Activated CD4-positive, CD25-positive, alpha-beta regulatory T cell treated with anti-CD3 and anti-CD28 coated beads, Interleukin-2, amount 50 U/mL, for 72 hours (primary cell): ENCODE results near the gene C1QL4.
"Not testable (repeated sequence)": the region's sequence is repeated elsewhere in the genome, so short reads cannot be mapped to it uniquely, and the experiment has no call there.

ENCODE experiments used
- DNase-seq: peaks from one replicate; pipeline ENCODE4 v3.0.0; 2021

The C1QL4 gene

GRCh38 chr12:49347311-49348193 is 10.6 kb upstream of the C1QL4 start:
- peak; percentile 80 for DNase-seq

DNA sequence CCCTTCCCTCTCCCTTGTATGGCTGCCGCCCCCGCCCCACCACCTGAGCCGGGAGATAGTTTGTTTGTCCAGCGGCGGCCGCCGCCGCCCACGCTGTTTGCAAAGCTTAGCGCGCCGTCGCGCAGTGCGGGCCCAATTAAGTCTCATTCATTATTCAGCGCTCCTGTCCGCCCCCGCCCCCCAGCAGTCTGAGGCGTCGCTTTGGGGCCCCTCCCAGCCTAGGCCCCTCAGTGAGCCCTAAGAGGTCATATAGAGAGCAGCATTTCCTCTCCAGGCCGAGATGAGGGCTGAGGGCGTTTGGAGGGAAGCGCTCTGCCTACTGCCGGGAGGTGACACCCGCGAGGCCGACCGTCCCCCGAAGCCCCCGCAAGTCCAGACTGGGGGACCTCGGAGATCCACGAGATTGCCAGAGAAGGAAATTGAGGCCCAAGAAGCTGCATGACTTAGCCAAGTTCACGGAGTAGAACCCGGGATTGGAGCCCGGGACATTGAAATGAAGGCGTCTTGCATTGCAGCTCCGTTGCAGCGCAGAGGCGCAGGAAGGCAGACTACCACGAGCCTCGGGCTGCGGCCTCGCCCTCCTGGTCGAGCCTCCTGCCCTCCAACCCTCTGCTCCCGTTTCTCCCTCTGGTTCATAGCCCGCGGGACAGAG is 9.8 kb upstream of the C1QL4 start, which contains the start of gene DNAJC22:
DNAJC22 (plus strand) TSS at position 230 of the 652 bp plus-strand sequence. CDS start 1,985 bp downstream, outside the sequence.
- DNase-seq, result no peak

- DNase-seq, result no peak
Observed at GRCh38 chr12:49345825-49346658, 9.1 kb upstream of the C1QL4 start.

DNA sequence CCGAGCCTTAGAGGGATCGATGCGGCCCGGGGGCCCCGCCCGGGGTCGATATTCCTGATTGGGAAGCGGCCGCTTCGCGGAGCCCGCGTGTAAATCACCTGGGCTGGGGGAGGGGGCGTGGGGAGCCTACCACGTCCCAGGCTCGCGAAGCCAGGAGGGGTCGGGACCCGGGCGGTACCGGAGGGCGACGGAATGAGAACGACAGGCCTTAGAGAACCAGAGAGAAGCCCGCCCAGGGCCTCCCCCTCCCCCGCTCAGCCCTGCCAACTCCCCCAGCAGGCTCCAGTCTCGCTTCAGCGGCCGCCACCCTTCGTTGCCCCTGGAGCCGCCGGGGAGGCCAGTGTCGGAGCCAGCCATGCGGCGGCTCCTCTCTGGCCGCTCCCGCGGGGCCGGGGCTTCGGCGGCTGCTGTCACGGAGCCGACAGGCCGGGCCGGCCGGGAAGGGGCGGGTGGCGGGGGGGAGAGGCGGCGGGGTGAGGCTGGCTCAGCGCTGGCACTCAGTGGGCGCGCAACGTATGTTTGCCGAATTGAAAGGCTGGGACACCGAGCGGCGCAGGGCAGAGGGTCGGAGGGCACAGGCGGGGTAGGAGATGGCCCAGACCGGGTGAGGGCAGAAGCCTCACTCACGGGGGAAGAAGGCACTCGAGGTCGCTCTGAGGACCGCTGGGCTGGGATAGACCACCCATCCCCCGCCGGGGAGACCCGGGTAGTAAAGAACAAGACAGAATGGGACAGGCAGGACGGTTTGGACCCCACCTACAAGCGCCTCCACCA is 8.2 kb upstream of the C1QL4 start:
- DNase-seq, result no peak

GRCh38 chr12:49344486-49345050 is 7.6 kb upstream of the C1QL4 start:
- no peak for DNase-seq

- DNase-seq, result no peak
Observed at GRCh38 chr12:49342914-49343731, 6.1 kb upstream of the C1QL4 start.

DNA sequence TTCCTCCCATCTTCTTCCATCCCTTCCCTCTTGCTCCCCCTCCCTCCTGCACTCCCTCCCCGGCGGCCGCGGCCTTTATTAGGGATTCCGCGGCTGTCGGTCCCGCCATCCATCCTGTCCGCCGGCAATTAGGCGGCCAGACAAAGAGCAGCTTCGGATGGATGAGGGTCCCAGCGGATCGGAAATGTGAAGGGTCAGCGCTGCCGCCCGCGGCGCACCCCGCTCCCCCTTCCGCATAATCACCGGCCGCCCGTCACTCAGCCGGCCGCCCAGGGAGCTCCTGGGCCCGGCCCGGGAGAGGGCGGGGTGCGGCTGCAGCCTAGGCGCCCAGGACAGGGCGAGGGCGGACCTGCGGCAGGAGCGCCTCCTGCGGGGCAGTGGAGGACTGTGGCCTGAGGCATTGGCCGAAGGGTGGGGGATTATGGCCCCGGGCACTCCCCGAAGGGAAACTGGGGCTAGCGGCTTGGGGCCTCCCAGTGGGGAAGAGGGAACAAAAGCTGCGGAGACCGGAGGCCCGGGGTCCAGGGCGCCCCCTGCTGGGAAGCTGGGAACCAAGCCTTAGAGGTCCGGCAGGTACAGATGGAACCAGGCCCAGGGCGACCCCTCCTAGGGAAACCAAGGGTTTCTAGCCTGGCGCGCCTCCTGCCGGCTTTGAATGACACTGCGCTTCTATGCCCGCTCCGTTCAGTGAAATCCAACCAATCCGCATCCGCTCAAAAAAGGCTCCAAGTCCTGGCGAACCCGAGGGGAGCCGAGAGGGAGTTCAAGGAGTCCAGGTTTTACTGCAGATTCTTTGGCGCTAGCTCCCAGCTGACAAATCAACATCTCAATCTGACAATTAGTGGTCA is 5.3 kb upstream of the C1QL4 start:
- peak; percentile 80 for DNase-seq

DNA sequence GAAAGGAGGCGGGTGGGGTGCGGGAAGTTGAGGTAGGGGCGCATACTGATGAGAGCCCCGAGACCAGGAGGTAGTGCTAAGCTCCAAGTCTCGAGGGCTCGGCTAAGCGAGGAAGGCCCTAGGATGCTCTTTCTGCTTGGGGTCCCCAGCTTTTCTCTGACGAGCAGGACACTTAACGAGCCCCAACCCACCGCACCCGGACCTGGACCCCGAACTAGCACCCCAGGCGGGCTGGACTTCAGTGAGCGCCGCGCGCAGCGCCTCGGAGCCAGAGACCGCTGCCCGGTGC is 4.7 kb upstream of the C1QL4 start:
- DNase-seq, result no peak

DNA sequence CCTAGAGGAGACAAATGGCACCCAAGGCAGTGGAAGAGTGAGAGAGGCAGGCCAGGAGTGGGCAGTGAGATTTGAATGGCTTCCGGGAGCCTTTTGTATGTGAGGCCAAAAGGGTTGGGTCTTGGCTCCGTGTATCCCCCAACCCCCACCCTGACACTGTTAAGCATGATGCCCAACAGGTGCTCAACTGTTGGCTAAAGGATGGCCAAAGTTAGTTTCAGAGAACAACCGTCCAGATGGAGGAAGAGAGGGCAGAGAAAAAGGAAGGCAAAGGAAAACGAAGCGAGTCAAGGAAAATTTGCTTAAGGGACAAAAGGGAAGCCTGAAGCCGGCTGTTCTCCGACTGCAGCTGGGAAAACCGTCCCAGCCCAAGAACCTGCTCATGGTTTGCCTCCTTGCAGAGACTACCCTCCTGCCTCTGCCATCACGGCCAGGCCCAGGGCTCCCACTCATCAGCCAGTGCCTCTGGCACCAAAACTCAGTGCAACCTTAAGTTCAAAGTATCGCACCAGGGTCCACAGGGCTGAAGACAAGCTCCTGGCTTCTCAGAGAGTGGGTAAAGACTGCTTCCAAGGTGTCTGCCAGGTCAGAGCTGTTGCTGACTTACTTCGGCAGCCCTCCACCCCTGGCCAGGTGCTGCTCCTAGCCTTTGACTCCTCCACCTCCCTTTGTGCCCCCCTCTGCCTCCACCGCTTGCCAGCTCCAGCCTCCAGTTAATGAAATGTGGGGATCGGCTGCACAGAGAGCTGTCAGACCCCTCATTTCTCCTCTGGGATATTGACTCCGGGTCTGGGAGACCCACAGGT is 4.2 kb upstream of the C1QL4 start:
- DNase-seq, result no peak

GRCh38 chr12:49340095-49340870 is 3.3 kb upstream of the C1QL4 start:
- no peak for DNase-seq

GRCh38 chr12:49339464-49339861 is 2.5 kb upstream of the C1QL4 start:
- DNase-seq, result no peak

DNA sequence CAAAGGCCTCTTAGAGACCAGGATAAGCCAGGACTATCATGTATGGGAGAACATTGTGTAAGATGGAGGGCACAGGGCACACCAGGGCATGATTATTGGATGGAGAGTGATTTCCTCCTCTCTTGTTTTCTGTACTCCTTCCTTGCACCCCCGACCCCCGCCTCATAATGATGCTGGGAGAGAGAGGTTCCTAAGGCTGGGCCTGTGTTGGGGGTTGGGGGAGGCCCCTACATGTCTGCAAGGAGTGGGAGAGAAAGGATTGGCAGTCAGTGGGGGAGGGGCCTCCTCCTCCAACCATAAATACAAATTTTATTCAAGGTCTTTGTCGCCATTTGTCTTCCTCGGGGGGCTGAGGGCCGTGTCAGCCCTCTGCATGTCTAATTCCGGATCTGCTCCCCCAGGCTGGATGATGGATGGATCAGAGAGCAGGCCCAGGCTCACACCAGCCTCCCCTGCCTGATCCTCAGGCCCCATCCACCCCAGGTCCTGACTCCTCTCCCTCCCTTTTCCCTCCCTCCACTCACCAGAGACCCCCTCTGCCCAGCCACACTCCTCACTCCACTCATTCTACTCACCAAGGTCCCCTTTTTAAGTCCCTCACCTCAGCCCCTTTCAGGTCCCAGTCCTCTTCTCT is 2.0 kb upstream of the C1QL4 start:
- no peak for DNase-seq

DNA sequence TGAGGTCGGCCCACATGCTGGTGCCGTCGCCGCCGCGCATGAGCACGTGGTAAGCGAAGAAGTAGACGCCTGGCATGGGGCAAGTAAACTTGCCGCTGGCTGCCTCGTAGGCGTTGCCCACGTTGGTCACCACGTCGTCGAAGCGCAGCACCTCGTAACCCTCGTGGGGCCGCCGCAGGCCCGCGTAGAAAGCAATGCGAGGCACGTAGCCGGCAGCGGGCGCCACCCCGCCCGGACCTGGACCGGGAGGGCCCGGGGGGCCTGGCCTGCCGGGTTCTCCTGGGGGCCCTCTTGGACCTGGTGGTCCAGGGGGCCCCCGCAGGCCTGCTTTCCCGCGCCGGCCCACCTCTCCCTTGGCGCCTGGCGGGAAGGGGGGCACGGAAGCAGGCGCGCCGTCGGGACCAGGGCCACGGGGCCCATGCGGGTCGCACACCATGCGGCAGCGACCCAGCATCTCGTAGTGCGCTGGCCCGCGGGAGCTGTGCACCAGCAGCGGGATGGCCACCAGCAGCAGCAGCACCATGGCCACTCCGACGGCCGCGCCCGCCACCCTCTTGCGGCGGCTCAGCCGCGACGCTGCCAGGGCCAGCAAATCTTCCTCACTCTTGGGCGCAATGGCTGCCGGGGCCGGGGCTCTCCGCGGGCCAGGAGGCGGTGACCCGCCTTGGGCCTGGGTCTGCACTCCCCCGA is 888 bp downstream of the C1QL4 start:
- no peak for DNase-seq

DNA sequence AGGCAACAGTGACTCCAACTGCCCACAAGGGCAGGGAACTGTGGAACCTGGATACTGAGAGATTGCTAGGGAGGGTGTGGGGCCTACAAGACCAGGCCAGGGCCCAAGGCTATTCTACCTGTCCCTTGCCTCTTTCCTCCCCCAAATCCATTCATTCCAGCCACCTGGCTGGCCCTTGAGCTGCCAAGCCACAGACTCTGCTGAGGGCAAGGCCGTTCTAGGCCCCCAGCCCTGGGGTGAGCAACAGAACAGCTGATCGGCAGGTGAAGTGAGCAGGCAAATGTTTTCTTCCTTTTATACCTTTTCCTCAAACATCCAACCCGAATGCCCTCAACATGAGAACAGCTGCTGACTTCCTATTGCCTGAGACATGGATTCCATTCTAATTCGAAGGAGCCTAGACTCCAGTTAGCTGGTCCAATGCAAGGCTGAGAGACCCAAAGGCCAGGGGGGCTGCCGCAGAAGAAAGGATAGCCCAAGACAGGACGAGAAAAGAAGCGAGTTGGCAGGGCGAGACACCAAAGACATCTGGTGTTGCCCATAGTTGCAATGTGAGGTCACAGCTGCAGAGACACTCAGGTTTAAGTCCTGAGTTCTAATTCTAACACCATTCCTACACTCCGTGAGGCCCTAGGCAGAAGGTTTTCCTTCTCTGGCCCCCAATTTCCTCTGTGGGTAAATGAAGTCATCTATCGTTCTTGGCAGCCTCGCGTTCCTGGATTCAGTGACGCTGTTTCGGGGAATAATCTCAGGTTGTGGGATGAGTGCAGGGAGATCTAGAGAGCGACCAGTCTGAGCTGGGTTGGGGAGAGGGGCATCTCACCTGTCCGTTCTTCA is 1.7 kb downstream of the C1QL4 start:
- no peak for DNase-seq

DNA sequence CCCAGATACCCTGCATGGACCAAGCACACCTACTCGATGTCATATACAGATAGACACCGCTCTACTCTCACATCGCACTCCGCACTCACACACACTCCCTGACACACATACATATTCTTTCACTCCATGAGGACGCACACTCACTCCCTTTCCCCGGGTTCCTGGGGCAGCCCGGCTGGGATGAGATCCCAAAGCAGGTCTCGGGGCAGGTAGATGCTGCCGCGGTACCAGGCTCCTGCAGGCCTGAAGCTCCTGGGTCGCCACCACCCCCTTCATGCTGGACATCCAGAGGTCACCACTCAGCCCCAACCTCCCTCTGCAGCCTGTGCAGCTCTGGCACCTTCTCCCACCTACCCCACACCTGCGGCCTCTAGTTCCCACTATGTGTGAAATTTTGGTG is 2.3 kb downstream of the C1QL4 start:
- DNase-seq, result no peak

- DNase-seq, result no peak
Observed at GRCh38 chr12:49334226-49334625, 2.8 kb downstream of the C1QL4 start.

DNA sequence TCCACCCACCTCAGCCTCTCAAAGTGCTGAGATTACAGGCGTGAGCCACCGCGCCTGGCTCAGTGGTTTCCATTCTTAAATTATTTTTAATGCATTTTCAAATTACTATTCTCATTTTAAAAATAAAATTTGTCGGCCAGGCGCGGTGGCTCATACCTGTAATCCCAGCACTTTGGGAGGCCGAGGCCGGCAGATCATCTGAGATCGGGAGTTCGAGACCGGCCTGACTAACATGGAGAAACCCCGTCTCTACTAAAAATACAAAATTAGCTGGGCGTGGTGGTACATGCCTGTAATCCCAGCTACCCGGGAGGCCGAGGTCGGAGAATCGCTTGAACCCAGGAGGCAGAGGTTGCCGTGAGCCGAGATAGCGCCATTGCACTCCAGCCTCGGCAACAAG is 3.2 kb downstream of the C1QL4 start:
- DNase-seq, result not testable (repeated sequence)
